ENCODE results near the gene ADAD1. TPM values are rescaled to one million over a fixed set of nuclear protein-coding genes. Genes with fewer than 3 reads are reported as not detected.

ADAD1 gene
- total and polyA plus RNA-seq, 8 donors: not detected

- Histone ChIP-seq H3K4me3 (no peak overlapping the region), H3K4me1 (no peaks in the 10 kb centered on the region), H3K27ac (no peak overlapping the region), H3K9me3 (no peaks in the 10 kb centered on the region), H3K27me3 (no peaks in the 10 kb centered on the region), H3K36me3 (no peaks in the 10 kb centered on the region)
- DNase-seq: peak in 1 of 2 donors; percentile 4
- TF ChIP-seq CTCF (IDR thresholded peaks at IDR 0.05) (no peak), POLR2AphosphoS5 (IDR thresholded peaks at IDR 0.05) (no peak), POLR2A (IDR thresholded peaks at IDR 0.05) (no peak), EP300 (IDR thresholded peaks at IDR 0.05) (no peak)
- intact Hi-C loops (cut with DNase I; ENCODE audit: low total_unique reads): no loop called here
Observed at GRCh38 chr4:122450847-122451246, 72.0 kb downstream of the ADAD1 start.

- Histone ChIP-seq H3K4me1 (no peaks in the 10 kb centered on the region), H3K27me3 (no peaks in the 10 kb centered on the region), H3K9me3 (no peaks in the 10 kb centered on the region), H3K4me3 (no peak overlapping the region), H3K27ac (no peak overlapping the region), H3K36me3 (no peaks in the 10 kb centered on the region)
- WGBS, 5 donors: 9 to 21% (median 16%) methylated on average over 1 of the region's 1 CpG
- intact Hi-C loops (cut with DNase I; ENCODE audit: low total_unique reads): no loop called here
- TF ChIP-seq CTCF (IDR thresholded peaks at IDR 0.05) (no peak), POLR2AphosphoS5 (IDR thresholded peaks at IDR 0.05) (no peak), EP300 (IDR thresholded peaks at IDR 0.05) (no peak), POLR2A (IDR thresholded peaks at IDR 0.05) (no peak)
- DNase-seq: no peak
Observed at GRCh38 chr4:122453384-122453995, 74.7 kb downstream of the ADAD1 start.

DNA sequence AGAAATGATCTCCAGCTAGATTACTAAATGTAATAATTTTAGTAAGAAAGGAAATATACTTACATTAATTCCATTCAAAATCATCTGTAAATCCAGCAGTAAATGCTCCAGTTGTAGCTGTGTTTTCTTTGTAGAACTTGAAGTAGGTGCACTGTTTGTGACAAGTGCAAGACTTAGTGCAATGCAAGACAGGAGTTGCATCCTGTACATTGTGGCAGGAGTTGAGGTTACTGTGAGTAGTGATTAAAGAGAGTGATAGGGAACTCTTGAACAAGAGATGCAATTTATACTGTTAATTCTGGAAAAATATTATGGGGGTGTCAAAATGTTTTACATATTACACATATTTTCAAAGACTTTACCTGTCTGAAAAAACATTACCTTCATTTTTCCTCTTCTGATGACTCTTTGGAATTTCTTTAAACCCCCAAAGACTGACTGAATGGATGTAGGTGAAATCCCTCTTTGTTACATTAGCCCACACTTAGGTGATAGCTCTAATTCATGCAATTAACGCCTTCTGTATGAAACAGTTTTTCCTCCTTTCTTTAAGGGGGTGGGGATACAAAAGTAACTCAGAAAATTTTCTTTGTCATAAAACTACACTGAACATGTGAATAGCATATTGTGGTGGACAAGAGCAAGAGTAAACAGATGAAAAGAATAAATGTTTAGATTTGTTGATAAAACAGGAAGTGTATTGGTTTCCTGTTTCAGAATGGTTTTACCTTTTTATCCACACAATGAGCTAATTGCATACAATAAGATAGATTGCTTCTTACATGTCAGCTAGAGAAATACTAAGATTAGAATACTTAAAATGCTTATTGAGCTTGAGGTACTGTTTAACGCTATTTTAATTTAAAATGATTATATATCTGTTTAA lies 77.7 kb downstream of the ADAD1 start, which contains the start of gene IL2:
Gene IL2 (minus strand): TSS at position 495 of the 886 bp plus-strand sequence. CDS start 285 bp downstream, at position 210.
- Histone ChIP-seq H3K9me3 (no peaks in the 10 kb centered on the region), H3K4me3 (no peak within 1 kb of the TSS), H3K36me3 (no peaks in the 10 kb centered on the region), H3K4me1 (no peaks in the 10 kb centered on the region), H3K27ac (no peak within 1 kb of the TSS), H3K27me3 (no peaks in the 10 kb centered on the region)
- intact Hi-C loops (cut with DNase I; ENCODE audit: low total_unique reads): no loop called here
- TF ChIP-seq CTCF (IDR thresholded peaks at IDR 0.05) (no peak), POLR2AphosphoS5 (IDR thresholded peaks at IDR 0.05) (no peak), POLR2A (IDR thresholded peaks at IDR 0.05) (no peak), EP300 (IDR thresholded peaks at IDR 0.05) (no peak)
- no peak for DNase-seq
- WGBS, 5 donors: 29 to 45% (median 31%) methylated on average over 2 of the region's 2 CpGs

- 27 to 34% (median 32%) methylated on average over 5 of the region's 5 CpGs for WGBS, 5 donors
- no peak for TF ChIP-seq EP300 (IDR thresholded peaks at IDR 0.05)
- TF ChIP-seq CTCF (IDR thresholded peaks at IDR 0.05): no peak
- no peak for TF ChIP-seq POLR2A (IDR thresholded peaks at IDR 0.05)
- TF ChIP-seq POLR2AphosphoS5 (IDR thresholded peaks at IDR 0.05): no peak
- H3K9me3 ChIP-seq: no peaks in the 10 kb centered on the region
- no peaks in the 10 kb centered on the region for H3K27me3 ChIP-seq
- peak overlapping the region in 1 of 5 donors; percentile 44 for H3K27ac ChIP-seq
- peak overlapping the region in 3 of 4 donors; percentile 22 to 32 (median 31) for H3K4me3 ChIP-seq
- DNase-seq: peak in 1 of 2 donors; percentile 42
- H3K36me3 ChIP-seq: no peaks in the 10 kb centered on the region
- intact Hi-C loops (cut with DNase I; ENCODE audit: low total_unique reads): no loop called here
- no peaks in the 10 kb centered on the region for H3K4me1 ChIP-seq
Observed at GRCh38 chr4:122458625-122459024, 79.8 kb downstream of the ADAD1 start.

Measured in stomach (tissue), 9 donors.